ES-I3 (cell line): Measurements from ENCODE around the gene PAX7.
"Not testable (repeated sequence)": the region's sequence is repeated elsewhere in the genome, so short reads cannot be mapped to it uniquely, and the experiment has no call there.

Experiments
- H3K36me3 ChIP-seq: 2 replicates; pipeline ENCODE4 v1.6.1; 2013; ENCODE audit warnings: mild to moderate bottlenecking, low read length, control low read depth, moderate library complexity; ENCODE audit not compliant: insufficient read depth
- H3K4me1 ChIP-seq: 2 replicates; pipeline ENCODE4 v1.6.1; 2013; ENCODE audit warnings: mild to moderate bottlenecking, control low read depth, low read length; ENCODE audit not compliant: insufficient read depth
- H3K9ac ChIP-seq: 2 replicates; pipeline ENCODE4 v1.6.1; 2013; ENCODE audit warnings: low read depth, mild to moderate bottlenecking, low read length, moderate library complexity
- H3K9me3 ChIP-seq: 2 replicates; pipeline ENCODE4 v1.6.1; 2013; ENCODE audit warnings: mild to moderate bottlenecking, low read length, moderate library complexity; ENCODE audit not compliant: control insufficient read depth, insufficient read depth

The PAX7 gene

GRCh38 chr1:18761948-18762840, 131.5 kb downstream of the PAX7 start:
- Histone ChIP-seq H3K4me1 (no peaks in the 10 kb centered on the region), H3K9me3 (no peaks in the 10 kb centered on the region; the same call in 1 of the 2 replicates), H3K36me3 (no peaks in the 10 kb centered on the region), H3K9ac (no peak overlapping the region)

DNA sequence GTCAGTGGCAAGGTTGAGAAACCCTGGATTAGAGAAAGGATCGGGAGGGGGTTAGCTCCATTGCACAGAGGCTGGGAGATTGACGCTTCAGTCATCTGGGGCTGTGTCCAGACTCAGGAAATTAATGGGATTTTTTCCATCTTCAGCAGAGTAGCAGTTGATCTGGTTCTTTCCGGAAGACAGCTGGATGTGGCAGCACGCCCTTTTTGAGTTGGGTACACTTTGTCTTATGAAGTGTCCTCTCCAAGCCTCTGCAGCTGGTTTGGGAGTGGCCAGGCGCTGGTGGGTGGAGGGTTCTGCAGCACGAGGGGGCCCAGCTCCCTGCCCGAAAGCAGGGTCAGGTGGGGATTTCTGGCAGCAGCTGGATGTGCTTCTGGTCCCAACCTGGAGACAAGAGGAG, 133.7 kb downstream of the PAX7 start:
- Histone ChIP-seq H3K36me3 (no peaks in the 10 kb centered on the region), H3K4me1 (no peaks in the 10 kb centered on the region)

DNA sequence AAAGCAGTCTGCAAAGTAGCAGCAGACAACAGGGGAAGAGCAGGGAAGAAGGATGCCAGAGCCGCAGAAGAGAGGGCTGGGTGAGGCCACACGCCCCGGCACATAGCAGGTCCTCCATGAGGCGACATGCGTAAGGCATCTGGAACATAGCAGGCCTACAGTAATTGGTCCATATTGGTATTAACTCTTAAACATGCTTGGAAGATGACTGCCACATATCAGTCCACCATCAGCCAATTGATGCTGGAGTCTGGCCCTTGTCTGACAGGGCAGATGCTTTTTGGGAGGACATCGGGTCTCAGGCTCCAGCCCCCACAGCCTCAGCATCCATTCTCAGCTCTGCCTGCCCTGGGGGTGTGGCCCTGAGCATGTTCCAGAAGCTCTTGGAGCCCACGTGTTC, 135.1 kb downstream of the PAX7 start:
- no peaks in the 10 kb centered on the region for H3K9me3 ChIP-seq

More for the DNA sequence above, 133.7 kb downstream of the PAX7 start:
- Histone ChIP-seq H3K9me3 (no peaks in the 10 kb centered on the region), H3K9ac (no peak overlapping the region)

GRCh38 chr1:18766328-18766727, 135.7 kb downstream of the PAX7 start:
- Histone ChIP-seq H3K9ac (no peak overlapping the region), H3K36me3 (no peaks in the 10 kb centered on the region), H3K4me1 (no peaks in the 10 kb centered on the region), H3K9me3 (no peaks in the 10 kb centered on the region)

More for the DNA sequence above, 135.1 kb downstream of the PAX7 start:
- Histone ChIP-seq H3K9ac (no peak overlapping the region), H3K4me1 (no peaks in the 10 kb centered on the region), H3K36me3 (no peaks in the 10 kb centered on the region)

- H3K9ac ChIP-seq, H3K36me3 ChIP-seq, H3K9me3 ChIP-seq, H3K4me1 ChIP-seq: not testable (repeated sequence)
Measured at GRCh38 chr1:18767576-18767975, 136.9 kb downstream of the PAX7 start.

GRCh38 chr1:18768086-18768485, 137.4 kb downstream of the PAX7 start:
- H3K9me3 ChIP-seq: no peaks in the 10 kb centered on the region
- no peaks in the 10 kb centered on the region for H3K4me1 ChIP-seq
- H3K9ac ChIP-seq: no peak overlapping the region
- H3K36me3 ChIP-seq: no peaks in the 10 kb centered on the region

DNA sequence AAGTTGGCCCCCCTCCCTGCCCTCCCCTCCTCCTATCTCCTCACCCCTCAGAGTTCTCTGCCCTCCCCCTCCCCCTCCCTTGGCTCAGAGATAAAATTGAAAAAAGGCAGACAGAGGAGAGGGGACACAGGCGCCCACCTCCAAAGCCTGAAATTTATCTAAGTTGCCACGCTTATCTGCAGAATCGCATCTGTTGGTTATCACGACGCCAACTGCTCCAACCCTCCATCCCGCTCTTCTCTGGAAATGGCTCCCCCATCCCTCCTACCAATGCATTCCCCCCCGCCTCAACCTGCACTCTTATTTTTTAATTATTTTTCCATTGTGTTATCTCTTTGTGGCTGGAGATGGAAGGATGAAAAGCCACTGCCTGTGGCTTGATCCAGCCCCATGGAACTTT, 138.5 kb downstream of the PAX7 start:
- Histone ChIP-seq H3K9ac (no peak overlapping the region), H3K4me1 (no peaks in the 10 kb centered on the region), H3K36me3 (no peaks in the 10 kb centered on the region), H3K9me3 (no peaks in the 10 kb centered on the region)

GRCh38 chr1:18770799-18771198, 140.2 kb downstream of the PAX7 start:
- Histone ChIP-seq H3K4me1 (no peaks in the 10 kb centered on the region), H3K9me3 (no peaks in the 10 kb centered on the region), H3K36me3 (no peaks in the 10 kb centered on the region), H3K9ac (no peak overlapping the region)

DNA sequence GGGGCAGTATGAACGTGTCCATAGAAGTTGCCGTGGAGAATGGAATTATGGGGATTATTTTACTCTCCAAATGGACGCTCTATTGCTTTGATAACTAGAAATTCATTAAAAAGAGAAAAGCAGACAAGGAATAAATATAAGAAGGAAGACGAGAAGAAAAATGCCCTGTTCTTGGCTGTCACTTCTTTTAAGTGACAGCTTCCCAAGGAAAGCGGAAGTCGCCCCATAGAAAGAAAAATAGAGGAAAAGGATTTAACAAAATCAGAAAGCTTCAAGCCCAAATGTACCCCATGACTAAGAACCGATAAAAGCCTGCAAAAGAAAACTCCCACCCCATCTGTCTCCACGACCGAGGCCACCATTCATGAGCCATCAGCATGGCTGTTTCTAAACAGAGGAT, 143.1 kb downstream of the PAX7 start:
- Histone ChIP-seq H3K4me1 (no peaks in the 10 kb centered on the region; the same call in 1 of the 2 replicates), H3K36me3 (no peaks in the 10 kb centered on the region), H3K9ac (no peak overlapping the region), H3K9me3 (no peaks in the 10 kb centered on the region)

- Histone ChIP-seq H3K9ac (no peak overlapping the region), H3K9me3 (no peaks in the 10 kb centered on the region), H3K4me1 (no peaks in the 10 kb centered on the region; the same call in 1 of the 2 replicates)
Measured at GRCh38 chr1:18775341-18775740, 144.7 kb downstream of the PAX7 start.

GRCh38 chr1:18776777-18777176, 146.1 kb downstream of the PAX7 start:
- no peaks in the 10 kb centered on the region; the same call in 1 of the 2 replicates for H3K4me1 ChIP-seq
- no peaks in the 10 kb centered on the region for H3K9me3 ChIP-seq
- H3K9ac ChIP-seq: no peak overlapping the region
- no peaks in the 10 kb centered on the region for H3K36me3 ChIP-seq

More at GRCh38 chr1:18775341-18775740, 144.7 kb downstream of the PAX7 start:
- no peaks in the 10 kb centered on the region for H3K36me3 ChIP-seq

- Histone ChIP-seq H3K36me3 (no peaks in the 10 kb centered on the region), H3K9me3 (no peaks in the 10 kb centered on the region), H3K9ac (no peak overlapping the region), H3K4me1 (no peaks in the 10 kb centered on the region; the same call in 1 of the 2 replicates)
Measured at GRCh38 chr1:18778437-18778836, 147.8 kb downstream of the PAX7 start.

DNA sequence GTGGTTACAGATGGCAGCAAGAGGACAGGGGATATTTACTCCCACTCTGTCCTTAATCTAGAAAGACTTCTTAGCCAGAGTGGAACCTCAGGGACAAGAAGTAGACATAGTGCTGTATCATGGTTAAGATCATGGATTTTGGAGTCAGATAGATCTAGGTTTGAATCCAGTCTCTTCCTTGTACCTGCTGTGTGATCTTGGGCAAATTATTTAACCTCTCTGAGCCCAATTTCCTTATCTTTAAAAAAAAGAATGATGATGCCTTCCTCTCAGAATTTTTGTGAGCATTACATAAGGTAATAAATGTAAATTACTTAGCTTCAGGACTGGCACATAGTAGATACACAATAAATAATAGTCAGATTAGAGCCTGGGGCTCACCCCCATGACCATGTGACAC, 150.4 kb downstream of the PAX7 start:
- H3K9ac ChIP-seq: no peak overlapping the region
- no peaks in the 10 kb centered on the region for H3K9me3 ChIP-seq
- no peaks in the 10 kb centered on the region for H3K36me3 ChIP-seq
- H3K4me1 ChIP-seq: peaks cover 2% of the 10 kb centered on the region

GRCh38 chr1:18783705-18784481, 153.2 kb downstream of the PAX7 start:
- Histone ChIP-seq H3K9me3 (no peaks in the 10 kb centered on the region; the same call in 1 of the 2 replicates), H3K4me1 (peaks cover 2% of the 10 kb centered on the region; the same call in 1 of the 2 replicates), H3K9ac (no peak overlapping the region), H3K36me3 (no peaks in the 10 kb centered on the region)
